HEK293T (cell line): Measurements from ENCODE around the gene CPD.

Experiments
- FOXK2 ChIP-seq: fragments of 450-650 bp; IDR thresholded peaks from 2 replicates; pipeline ENCODE4 v1.6.1; 2016; ENCODE audit warnings: mild to moderate bottlenecking
- HDGF ChIP-seq: fragments of 450-650 bp; IDR thresholded peaks from 2 replicates; pipeline ENCODE4 v1.6.1; 2017; ENCODE audit warnings: antibody characterized with exemption, borderline replicate concordance
- NFRKB ChIP-seq: fragments of 450-650 bp; IDR thresholded peaks from 2 replicates; pipeline ENCODE4 v1.6.1; 2016; ENCODE audit warnings: mild to moderate bottlenecking, moderate library complexity
- SP1 ChIP-seq: fragments of 450-650 bp; IDR thresholded peaks from 2 replicates; pipeline ENCODE4 v1.6.1; 2017

GRCh38 chr17:30505868-30506417 lies 127.2 kb downstream of the CPD start:
- no peak for TF ChIP-seq FOXK2
- TF ChIP-seq SP1: no peak
- TF ChIP-seq NFRKB: no peak
- no peak for TF ChIP-seq HDGF
